ENCODE data around the gene MST1R.

- TF ChIP-seq EZH2 (IDR thresholded peaks at IDR 0.05; ENCODE audit: insufficient read depth, poor library complexity, severe bottlenecking) (no peak), EZH2phosphoT487 (IDR thresholded peaks at IDR 0.05; ENCODE audit: insufficient read depth, low read depth) (no peak)
Observed at GRCh38 chr3:49867400-49867799, 36.3 kb downstream of the MST1R start.
